ENCODE measurements around the gene CHST14.

Gene CHST14

DNA sequence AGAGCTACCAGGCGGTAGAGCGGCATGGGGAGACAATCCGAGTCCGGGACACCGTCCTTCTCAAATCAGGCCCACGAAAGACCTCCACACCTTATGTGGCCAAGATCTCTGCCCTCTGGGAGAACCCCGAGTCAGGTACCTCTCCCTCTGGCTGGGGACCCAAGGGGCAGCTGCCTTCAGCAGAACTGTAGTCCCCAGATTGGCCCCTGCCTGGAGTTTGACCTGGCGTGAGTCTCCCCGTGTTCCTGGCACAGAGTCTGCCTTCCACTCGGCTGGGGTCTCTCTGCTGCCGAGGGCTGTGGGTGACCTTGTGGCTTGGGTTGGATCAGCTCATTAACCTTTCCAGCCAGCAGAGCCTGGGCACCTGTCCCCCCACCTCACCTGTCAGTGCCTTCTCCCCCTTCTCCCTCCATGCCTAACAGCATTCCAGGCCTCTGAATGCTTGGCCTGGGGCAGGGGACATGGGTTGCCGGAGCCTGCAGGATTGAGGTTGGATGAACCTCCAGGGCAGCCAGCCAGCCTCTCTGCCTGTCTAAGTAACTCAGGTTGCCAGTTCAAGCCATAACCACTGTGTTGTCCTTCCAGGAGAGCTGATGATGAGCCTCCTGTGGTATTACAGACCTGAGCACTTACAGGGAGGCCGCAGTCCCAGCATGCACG is 6.8 kb upstream of the CHST14 start:
- TF ChIP-seq POLR2AphosphoS5 (IDR thresholded peaks at IDR 0.05; ENCODE audit: low read depth, low read length) (no peak), SIN3A (IDR thresholded peaks at IDR 0.05; ENCODE audit: borderline replicate concordance, insufficient read depth, low read length) (no peak), FOXP2 (optimal IDR thresholded peaks at IDR 0.05; ENCODE audit: borderline replicate concordance, extremely low read depth, extremely low read length, insufficient read depth) (no peak), TAF1 (IDR thresholded peaks at IDR 0.05; ENCODE audit: borderline replicate concordance, insufficient read depth, low read length) (no peak)
- TF ChIP-seq, protein P1, sequence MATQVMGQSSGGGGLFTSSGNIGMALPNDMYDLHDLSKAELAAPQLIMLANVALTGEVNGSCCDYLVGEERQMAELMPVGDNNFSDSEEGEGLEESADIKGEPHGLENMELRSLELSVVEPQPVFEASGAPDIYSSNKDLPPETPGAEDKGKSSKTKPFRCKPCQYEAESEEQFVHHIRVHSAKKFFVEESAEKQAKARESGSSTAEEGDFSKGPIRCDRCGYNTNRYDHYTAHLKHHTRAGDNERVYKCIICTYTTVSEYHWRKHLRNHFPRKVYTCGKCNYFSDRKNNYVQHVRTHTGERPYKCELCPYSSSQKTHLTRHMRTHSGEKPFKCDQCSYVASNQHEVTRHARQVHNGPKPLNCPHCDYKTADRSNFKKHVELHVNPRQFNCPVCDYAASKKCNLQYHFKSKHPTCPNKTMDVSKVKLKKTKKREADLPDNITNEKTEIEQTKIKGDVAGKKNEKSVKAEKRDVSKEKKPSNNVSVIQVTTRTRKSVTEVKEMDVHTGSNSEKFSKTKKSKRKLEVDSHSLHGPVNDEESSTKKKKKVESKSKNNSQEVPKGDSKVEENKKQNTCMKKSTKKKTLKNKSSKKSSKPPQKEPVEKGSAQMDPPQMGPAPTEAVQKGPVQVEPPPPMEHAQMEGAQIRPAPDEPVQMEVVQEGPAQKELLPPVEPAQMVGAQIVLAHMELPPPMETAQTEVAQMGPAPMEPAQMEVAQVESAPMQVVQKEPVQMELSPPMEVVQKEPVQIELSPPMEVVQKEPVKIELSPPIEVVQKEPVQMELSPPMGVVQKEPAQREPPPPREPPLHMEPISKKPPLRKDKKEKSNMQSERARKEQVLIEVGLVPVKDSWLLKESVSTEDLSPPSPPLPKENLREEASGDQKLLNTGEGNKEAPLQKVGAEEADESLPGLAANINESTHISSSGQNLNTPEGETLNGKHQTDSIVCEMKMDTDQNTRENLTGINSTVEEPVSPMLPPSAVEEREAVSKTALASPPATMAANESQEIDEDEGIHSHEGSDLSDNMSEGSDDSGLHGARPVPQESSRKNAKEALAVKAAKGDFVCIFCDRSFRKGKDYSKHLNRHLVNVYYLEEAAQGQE (IDR thresholded peaks at IDR 0.05; ENCODE audit: insufficient read depth in 1 of 2, low read depth in 2 of 2, low read length in 2 of 2), result no peak

DNA sequence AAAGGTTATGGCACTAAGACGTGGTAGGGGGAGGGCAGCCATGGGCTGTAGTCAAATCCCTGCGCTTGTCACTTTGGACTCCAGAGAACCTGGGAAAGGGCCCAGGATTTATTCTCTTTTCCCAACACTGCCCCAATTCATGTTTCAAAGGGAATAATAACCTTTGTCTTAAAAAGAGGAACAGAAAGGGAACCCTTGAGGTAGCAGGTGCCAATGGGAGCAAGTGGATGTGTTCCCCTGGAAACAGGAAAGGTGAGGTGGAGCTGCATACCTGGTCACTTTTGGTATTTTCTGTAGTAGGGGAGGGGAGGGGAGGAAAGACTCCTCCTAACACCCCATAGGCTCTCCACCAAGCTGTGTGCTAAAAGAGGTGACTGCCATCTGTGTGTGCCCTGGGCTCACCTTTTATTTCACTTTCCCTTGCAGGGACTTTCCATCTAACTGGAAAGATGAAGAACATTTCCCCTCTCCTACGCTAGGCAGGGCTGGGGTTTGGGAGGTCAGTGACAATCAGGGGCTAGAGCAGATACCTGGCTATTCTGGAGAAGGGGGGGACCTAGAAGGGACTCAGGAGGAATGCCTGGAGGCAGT is 6.1 kb upstream of the CHST14 start:
- TF ChIP-seq TAF1 (IDR thresholded peaks at IDR 0.05; ENCODE audit: borderline replicate concordance, insufficient read depth, low read length), result no peak
- TF ChIP-seq, protein P1 (IDR thresholded peaks at IDR 0.05; ENCODE audit: insufficient read depth in 1 of 2, low read depth in 2 of 2, low read length in 2 of 2), result no peak

DNA sequence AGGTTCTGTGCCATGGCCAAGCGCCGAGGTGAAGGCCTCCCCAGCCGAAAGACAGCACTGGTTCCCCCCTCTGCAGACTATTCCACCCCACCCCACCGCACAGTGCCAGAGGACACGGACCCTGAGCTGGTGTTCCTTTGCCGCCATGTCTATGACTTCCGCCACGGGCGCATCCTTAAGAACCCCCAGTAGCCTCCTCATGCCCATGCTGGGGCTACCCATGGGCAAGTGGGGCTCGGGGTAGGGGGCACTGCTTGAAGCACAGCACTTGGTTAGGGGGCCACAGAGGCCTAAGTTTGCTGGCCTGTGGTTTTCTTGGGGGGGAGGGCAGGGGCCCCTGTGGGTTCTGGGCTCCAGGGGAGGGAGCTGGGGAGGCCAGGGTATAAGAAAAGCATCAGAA is 4.8 kb upstream of the CHST14 start:
- TF ChIP-seq, protein P1 (IDR thresholded peaks at IDR 0.05; ENCODE audit: insufficient read depth in 1 of 2, low read depth in 2 of 2, low read length in 2 of 2), result no peak
- no peak for TF ChIP-seq POLR2AphosphoS5 (IDR thresholded peaks at IDR 0.05; ENCODE audit: low read depth, low read length)
- TF ChIP-seq SIN3A (IDR thresholded peaks at IDR 0.05; ENCODE audit: borderline replicate concordance, insufficient read depth, low read length), result no peak
- TF ChIP-seq TAF1 (IDR thresholded peaks at IDR 0.05; ENCODE audit: borderline replicate concordance, insufficient read depth, low read length), result no peak
- TF ChIP-seq FOXP2 (optimal IDR thresholded peaks at IDR 0.05; ENCODE audit: borderline replicate concordance, extremely low read depth, extremely low read length, insufficient read depth), result no peak

DNA sequence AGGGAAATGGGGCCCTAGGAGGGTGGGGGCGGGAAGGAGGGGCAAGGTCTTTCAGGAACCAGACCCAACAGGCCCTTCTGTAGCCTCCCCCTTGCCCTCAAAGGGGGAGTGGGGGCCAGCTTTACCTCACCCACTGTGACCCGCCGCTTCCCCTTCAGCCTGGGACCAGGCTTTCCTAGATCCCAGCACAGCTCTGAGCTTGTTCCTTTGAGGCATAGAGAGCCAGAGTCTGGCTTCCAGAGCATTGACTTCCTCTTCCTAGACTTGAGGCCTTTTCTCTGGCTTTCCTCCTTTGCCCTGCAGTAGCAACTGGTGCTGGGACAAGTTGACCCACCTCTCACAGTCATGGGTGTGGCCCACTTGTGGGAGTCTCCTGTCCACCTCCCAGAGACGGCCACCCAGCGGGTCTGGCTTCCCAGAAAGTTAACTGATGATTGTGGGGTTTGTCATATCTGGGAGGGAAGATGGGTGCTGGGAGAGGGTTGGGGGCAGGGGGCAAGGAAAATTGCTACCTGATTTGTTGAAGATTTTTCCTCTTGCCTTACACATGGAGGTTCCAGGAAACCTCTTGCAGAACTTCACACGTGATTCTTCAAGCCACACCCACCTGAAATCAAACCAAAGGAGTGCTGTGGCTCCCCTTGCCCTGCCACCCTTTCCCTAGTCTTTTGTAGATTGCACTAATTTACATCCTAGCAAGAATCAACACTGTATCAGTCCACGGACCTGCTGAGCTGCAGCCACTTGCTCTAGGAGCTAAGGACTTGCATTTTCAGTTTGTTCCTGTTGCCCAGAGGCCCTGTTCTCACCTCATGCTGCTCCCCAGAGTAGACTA is 4.1 kb upstream of the CHST14 start:
- no peak for TF ChIP-seq POLR2AphosphoS5 (IDR thresholded peaks at IDR 0.05; ENCODE audit: low read depth, low read length)
- TF ChIP-seq, protein P1 (IDR thresholded peaks at IDR 0.05; ENCODE audit: insufficient read depth in 1 of 2, low read depth in 2 of 2, low read length in 2 of 2), result no peak
- no peak for TF ChIP-seq TAF1 (IDR thresholded peaks at IDR 0.05; ENCODE audit: borderline replicate concordance, insufficient read depth, low read length)
- TF ChIP-seq SIN3A (IDR thresholded peaks at IDR 0.05; ENCODE audit: borderline replicate concordance, insufficient read depth, low read length), result no peak
- TF ChIP-seq FOXP2 (optimal IDR thresholded peaks at IDR 0.05; ENCODE audit: borderline replicate concordance, extremely low read depth, extremely low read length, insufficient read depth), result no peak
